ENCODE results near the gene SAP130.

DNA sequence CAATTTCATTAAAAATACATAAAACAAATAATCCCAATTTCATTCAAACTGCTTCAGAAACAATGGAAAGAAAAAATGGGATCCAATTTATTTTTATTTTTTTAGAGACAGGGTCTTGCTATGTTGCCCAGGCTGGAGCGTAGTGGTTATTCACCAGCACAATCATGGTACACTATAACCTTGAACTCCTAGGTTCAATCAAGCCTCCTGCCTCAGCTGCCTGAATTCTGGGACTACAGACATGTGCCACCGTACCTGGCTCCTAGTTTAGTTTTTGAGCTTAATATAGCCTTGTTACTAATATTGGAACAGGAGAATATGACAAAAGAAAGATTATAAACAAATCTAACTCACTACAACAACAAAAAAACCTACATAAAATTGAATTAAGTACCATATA is 34.2 kb downstream of the SAP130 start:
- TF ChIP-seq CTCF (IDR thresholded peaks at IDR 0.05; ENCODE audit: low read length) (no peak), EZH2 (optimal IDR thresholded peaks at IDR 0.05; ENCODE audit: low read depth, low read length) (no peak), EZH2phosphoT487 (IDR thresholded peaks at IDR 0.05; ENCODE audit: low read length) (no peak)

All from MM.1S (cell line).